HG03196 (cell line): Measurements from ENCODE around the gene CDH23.

ENCODE experiments used
- ATAC-seq: cut with Tn5 transposase; IDR thresholded peaks from one replicate; pipeline ENCODE4 v1.9.1; 2021; ENCODE audit not compliant: unreplicated experiment

CDH23 gene

DNA sequence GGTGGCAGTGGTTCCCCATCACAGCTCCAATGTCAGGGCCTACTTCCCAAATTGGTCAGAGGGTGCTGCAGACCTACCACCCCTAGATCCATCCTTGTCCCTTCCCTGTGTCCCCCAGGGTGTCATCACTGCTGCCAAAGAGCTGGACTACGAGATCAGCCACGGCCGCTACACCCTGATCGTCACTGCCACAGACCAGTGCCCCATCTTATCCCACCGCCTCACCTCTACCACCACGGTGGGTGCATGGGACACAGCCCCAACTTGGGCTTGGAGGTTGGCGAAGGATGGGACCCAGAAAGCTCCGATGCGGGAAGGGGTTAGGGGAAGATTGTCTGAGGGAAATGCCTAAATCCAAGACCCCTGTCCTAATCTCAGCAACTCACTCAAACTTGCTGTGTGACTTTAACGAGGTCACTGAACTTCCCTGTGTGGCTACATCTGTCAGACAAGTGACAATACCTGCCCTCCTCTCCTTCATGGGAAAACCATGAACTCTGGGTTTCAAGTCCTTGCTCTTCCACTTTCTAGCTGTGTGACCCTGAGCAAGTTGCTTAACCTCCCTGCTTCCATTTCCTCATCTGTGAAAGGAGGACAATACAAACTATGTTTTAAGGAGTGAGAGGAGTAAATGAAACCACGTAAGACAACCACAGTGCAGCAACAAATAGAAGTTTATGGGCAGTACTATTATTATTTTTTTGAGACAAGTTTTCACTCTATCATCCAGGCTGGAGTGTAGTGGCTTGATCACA lies 381.5 kb downstream of the CDH23 start:
- no peak for ATAC-seq

- ATAC-seq: no peak
Measured at GRCh38 chr10:71779641-71780040, 382.9 kb downstream of the CDH23 start.

GRCh38 chr10:71780156-71780555 lies 383.4 kb downstream of the CDH23 start:
- no peak for ATAC-seq

GRCh38 chr10:71780719-71781118 lies 384.0 kb downstream of the CDH23 start:
- no peak for ATAC-seq

DNA sequence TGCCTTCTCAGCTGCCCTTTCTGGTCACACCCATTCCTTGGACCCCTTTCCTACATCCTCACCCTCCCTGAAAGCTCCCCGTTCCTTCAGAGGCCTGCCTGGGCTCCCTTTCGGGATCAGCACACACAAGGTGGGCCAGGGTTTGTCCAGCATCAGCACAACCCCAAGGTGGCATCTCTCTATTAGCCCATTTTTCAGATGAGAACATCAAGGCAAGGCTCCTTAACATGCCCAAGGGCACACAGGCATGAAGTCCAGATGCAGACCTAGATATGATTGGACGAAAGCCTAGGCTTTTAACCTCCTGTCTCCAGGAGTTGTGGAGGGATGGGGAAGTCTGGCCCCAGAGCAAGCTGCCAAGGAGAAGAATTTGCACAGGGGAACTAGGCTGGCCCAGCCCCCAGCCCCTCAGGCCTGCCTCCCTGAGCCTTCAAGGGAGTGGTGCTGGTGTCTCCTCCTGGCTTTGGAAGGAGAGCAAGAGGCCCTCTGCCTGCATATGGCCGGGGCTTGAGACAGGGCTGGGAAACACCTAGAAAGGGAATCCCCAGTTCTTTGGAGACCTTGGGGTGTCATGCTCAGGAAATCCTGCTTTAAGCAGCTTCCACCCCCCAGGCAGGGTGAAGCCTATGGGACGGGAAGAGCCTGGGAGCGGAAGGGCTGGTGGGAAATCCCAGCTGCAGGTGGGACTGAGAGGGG lies 385.6 kb downstream of the CDH23 start:
- no peak for ATAC-seq

- no peak for ATAC-seq
Measured at GRCh38 chr10:71782917-71783490, 386.3 kb downstream of the CDH23 start.

- no peak for ATAC-seq
Measured at GRCh38 chr10:71783917-71784678, 387.4 kb downstream of the CDH23 start.

DNA sequence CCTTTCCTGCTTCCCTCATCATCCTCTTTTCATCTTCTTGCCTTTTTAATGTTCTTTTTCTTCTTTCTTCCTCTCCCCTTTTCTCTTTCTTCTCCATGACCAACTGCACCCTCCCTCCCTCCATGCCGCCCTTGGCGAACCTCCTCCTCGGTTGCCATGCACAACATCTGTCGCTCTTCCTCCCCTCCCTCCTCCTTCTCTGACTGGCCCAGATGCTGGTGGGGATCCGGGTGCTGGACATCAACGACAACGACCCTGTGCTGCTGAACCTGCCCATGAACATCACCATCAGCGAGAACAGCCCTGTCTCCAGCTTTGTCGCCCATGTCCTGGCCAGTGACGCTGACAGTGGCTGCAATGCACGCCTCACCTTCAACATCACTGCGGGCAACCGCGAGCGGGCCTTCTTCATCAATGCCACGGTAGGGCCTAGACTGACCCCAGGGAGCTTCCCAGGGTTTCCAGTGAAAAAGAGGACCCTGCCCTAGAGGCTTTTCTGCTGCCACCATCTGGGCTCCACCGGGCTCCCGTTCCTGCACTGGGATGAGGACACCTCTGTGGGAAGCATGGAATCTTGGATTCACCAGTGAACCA lies 388.1 kb downstream of the CDH23 start:
- ATAC-seq: no peak

GRCh38 chr10:71788954-71789353 lies 392.2 kb downstream of the CDH23 start:
- ATAC-seq: no peak

DNA sequence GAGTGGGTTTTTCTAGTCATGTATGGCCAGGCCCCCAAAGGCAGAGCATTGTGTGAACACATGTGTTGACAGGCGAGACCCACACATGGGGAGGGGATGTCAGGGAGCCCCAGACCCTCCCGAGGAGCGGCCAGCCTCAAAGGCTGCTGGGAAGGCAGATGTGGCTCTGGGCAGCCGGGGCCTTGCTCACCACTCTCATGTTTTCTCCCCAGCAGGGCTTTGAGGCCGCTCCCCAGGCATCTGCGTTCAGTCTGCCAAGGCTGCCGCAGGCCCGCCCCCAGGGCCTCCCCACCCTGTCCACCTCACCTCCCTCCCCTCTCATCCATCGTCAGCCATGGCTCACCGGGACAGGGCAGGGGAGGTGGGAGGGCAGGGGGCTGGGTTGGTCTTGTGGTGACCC lies 393.2 kb downstream of the CDH23 start:
- no peak for ATAC-seq

DNA sequence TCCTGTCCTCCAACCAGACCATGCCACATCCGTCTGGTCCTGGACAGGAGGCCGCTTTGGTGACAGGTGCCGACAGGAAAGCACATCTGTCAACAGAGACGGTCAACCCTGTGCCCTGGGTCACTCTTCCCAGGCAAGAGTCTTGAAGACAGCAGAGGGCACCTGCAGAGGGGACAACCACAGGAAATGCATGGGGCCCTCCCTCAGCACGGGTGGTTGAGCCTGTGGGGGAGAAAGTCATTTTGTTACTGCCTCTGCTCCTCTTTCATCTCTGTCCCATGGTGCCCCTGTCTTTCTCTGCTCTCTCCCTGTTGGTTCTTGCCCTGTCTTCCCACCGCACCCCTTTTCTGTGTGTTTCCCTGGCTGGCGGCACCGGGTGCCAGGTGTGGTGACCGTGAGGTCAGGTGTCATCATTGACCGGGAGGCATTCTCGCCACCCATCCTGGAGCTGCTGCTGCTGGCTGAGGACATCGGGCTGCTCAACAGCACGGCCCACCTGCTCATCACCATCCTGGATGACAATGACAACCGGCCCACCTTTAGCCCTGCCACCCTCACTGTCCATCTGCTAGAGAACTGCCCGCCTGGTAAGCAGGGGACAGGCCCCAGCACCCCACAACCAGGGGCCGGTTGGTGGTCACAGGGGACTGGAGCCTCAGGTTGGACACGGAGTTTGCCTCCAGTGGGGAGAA lies 394.2 kb downstream of the CDH23 start:
- ATAC-seq: no peak

DNA sequence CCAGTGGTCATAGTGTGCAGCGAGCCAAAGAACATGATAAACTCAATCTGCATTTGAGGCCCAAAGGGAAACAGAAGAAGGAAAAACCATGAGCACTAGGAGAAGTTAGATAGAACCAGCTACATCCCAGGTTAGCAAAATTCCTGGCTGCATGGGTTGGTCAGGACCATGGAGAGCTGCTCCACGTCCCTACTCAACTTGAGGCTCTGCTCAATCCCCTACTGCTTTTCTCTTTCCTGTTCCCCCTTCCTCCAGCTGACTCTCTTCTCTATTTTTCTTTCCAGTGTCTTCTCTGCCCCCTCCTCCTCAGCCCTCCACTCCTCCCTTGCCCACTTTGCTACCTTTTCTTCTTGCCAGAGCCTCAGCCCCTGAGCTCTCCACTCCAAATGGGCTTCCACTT lies 398.5 kb downstream of the CDH23 start:
- no peak for ATAC-seq

DNA sequence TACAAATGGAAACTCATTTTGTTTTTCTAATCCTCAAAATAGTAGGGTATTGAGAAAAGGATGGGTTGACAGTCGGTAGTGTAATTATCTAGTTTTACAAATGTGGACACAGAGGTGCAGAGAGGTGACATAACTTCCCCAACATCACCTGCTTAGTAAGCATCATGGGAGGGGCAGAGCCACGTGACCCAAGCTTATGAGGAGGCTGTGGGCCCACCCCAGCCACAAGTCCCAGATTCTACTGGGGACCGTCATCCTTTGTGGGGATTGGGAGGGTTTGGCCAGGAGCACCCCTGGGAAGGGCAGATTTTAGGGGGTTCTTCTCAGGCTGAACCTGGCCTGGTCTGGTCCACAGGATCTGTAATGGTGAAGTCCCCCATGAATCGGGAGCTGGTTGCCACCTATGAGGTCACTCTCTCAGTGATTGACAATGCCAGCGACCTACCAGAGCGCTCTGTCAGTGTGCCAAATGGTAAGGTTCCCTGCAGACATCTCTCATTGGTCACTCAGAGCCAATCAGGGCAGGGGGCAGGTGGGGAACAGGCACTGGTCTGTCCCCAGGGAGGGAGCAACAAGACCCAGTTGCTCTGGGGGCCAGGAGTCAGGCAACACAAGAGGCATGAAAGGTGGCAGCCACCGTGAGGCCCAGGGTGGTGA lies 400.2 kb downstream of the CDH23 start:
- no peak for ATAC-seq

DNA sequence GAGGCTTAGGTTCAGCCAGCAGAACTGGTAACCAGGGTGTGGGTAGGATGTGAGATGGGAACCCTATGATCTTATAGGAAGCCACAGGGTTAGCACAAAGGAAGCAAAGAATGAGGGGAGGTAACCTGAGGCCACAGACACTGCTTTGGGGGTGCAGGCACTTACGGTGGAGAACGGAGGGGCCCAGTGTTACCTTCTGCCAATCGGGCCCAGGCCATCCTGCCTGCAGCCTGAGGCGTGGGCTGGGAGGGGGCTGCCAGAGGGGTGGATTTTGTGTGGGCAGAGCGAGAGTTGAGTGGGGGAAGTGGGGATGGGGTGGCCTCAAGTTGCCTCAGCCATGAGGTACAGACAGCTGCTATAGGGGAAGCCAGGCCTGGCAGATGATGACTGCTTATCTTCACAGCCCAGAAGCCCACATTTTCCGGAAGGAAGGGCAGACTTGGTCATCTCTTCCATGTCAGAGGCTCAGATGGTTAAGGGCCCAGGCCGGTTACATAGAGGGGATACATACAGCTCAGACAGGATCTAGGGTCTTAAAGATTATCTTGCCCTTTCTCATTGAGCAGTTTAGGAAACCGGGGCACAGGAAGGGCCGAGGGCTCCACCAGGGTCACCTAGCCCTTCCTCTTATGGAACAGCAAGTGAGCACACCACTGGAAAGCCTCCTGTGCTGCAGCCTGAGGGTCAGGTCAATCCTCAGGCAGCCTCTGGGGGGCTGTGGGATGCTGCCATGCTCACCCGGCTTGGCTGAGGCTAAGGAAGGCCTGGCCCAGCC lies 401.0 kb downstream of the CDH23 start:
- ATAC-seq: no peak

- ATAC-seq: no peak
Measured at GRCh38 chr10:71798308-71798624, 401.5 kb downstream of the CDH23 start.

GRCh38 chr10:71799112-71799511 lies 402.4 kb downstream of the CDH23 start:
- ATAC-seq: no peak

DNA sequence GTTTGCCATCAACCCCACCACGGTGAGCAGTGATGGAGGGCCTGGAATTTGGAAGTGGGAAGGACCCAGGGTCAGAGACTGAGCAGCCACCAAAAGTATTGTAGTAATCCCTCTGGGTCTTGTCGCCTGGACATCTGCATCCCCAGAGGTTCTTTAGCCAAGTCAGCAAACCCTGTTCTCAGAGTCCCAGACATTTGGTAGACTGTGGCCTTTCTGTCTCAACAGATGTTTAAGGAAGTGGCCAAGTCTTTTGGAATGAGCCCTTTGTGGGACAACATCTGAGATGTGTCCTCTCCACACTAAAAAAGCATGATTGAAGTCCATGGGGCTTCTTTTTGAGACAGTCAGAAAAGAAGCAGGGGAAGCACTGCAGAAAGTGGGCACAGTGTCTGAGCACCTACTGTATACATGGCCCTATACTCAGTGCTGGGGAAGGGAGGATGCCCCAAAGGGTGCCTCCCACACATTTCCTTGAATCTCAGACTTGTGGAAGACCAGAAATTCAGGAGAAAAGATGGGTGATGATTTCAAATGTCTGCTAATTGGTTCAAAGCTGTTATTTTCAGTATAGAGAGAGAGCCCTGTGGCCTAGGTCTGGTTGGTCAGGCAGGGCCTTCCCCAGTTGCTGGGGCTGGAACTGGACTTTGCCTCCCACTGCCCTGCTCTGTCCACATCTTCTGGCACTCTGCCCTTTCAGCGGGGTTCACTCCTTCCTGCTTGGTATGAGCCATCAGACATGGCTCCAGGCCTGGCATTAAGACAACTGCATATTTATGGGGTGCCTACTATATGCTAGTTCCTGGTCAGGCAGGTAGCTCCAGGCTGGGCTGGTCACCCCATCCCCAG lies 403.1 kb downstream of the CDH23 start:
- ATAC-seq: no peak

- ATAC-seq: no peak
Measured at GRCh38 chr10:71801361-71801760, 404.6 kb downstream of the CDH23 start.

GRCh38 chr10:71802235-71802634 lies 405.5 kb downstream of the CDH23 start:
- ATAC-seq: no peak
